GM19240 (cell line): ENCODE data around the gene LRRC37A2.
"Not testable (repeated sequence)": the region's sequence is repeated elsewhere in the genome, so short reads cannot be mapped to it uniquely, and the experiment has no call there.

Experiments used
- DNase-seq: peaks from one replicate; pipeline ENCODE4 v3.0.0; 2011; ENCODE audit warnings: low spot score; ENCODE audit not compliant: insufficient read length

LRRC37A2 gene

GRCh38 chr17:46591332-46591731 is 79.1 kb downstream of the LRRC37A2 start:
- DNase-seq: not testable (repeated sequence)

- not testable (repeated sequence) for DNase-seq
Measured at GRCh38 chr17:46598344-46598931, 86.2 kb downstream of the LRRC37A2 start.

DNA sequence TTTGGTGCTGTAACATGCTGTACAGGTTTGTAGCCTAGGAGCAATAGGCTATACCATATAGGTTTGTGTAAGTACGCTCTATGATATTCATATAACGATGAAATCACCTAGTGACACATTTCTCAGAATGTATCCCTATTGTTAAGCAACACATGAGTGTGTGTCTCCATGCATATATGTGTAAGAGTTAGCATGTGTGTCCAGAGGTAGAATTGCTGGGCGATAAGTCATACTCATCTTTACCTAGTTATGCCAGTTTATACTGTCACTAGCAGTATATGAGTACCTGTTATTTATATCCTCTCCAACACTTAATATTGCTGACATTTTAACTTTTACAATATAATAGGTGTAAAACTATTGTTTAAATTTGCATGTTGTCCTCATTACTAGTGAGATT is 88.5 kb downstream of the LRRC37A2 start:
- DNase-seq: not testable (repeated sequence)

DNA sequence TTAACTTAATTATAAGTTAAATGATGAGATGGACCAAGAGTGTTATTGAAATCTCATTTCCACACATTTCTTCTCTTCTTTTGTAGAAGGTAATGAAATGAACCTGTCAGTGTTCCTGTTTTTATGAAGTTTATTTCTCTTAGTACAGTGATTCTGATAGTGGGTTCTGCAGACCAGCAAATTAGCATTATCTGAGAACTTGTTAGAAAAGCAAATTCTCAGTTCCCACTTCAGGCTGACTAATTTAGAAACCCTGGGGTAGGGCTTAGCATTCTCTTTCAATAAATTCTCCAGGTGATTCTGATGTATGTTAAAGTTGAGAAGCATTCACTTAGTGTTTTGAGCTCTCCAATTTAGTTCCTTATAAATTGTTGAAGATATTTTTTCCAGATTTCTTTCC is 90.9 kb downstream of the LRRC37A2 start:
- not testable (repeated sequence) for DNase-seq
